Right lobe of liver (tissue), 6 donors: ENCODE data around the gene TSPAN5. TPM values are rescaled to one million over a fixed set of nuclear protein-coding genes. Genes with fewer than 3 reads are reported as not detected.

Experiments used
- ATAC-seq, 4 donors: fragments of 200-7000 bp; cut with Tn5 transposase; one replicate each; pipeline ENCODE4 v1.9.1; 2020; ENCODE audit warnings: mild to moderate bottlenecking in 4 of 4, moderate library complexity in 4 of 4
- DNase-seq, 3 donors: peaks; one replicate each; pipeline ENCODE4 v3.0.0-alpha.2; 2020
- H3K27ac ChIP-seq, 3 donors: fragments of 200-600 bp; one replicate each; pipeline ENCODE4 v1.8.0; 2022
- H3K27me3 ChIP-seq, 2 donors: fragments of 200-600 bp; one replicate each; pipeline ENCODE4 v1.8.0; 2022
- H3K36me3 ChIP-seq, 4 donors: fragments of 200-600 bp; sonication (generic) in 1 of 4; one replicate each; pipeline versions ENCODE4 v1.5.1 to v1.8.0; 2017 to 2022; ENCODE audit warnings: control low read depth in 1 of 4
- H3K4me1 ChIP-seq, 4 donors: fragments of 200-600 bp; sonication (generic) in 1 of 4; one replicate each; pipeline versions ENCODE4 v1.5.1 to v1.8.0; 2017 to 2022; ENCODE audit warnings: control low read depth in 1 of 4
- H3K4me3 ChIP-seq, 3 donors: fragments of 200-600 bp; one replicate each; pipeline ENCODE4 v1.8.0; 2022
- H3K9me3 ChIP-seq, 4 donors: fragments of 200-600 bp; sonication (generic) in 1 of 4; one replicate each; pipeline versions ENCODE4 v1.5.1 to v1.8.0; 2017 to 2022; ENCODE audit warnings: control low read depth in 1 of 4
- POLR2A ChIP-seq: fragments of 450-650 bp; IDR thresholded peaks from one replicate; pipeline ENCODE4 v1.6.1; 2017; ENCODE audit warnings: antibody characterized with exemption, mild to moderate bottlenecking
- WGBS: methylation state at CpG from one replicate; pipeline ENCODE4 v1.1.6; 2018; ENCODE audit warnings: low coverage, low lambda C conversion rate; ENCODE audit not compliant: insufficient coverage; ENCODE audit errors: missing lambda C conversion rate; 5-methylcytosine and 5-hydroxymethylcytosine counted together
- intact Hi-C, 2 donors: fragments of 100-400 bp; cut with DNase I; formaldehyde crosslinking; loops; one replicate each; pipeline versions ENCODE4 v1.11.2 to v1.14.1; 2022
- total RNA-seq, 6 experiments: library from RNA; depleted of rRNA in 2 of 6; stranded (reverse); fragments of >200 nt in 2 of 6; fragmentation: NEBNext Ultra II Directional in 3 of 6; extraction: Animal tissue kit (Norgen Biotek cat#: 25700) in 3 of 6; gene quantifications; one replicate each; pipeline versions ENCODE4 v1.1.0 to v1.2.4, GENCODE V29; 2016 to 2023
- TF ChIP-seq, protein P1 (sequence below), 4 donors: fragments of 200-600 bp in 3 of 4; fragments of 450-650 bp in 1 of 4; IDR thresholded peaks; one replicate each; pipeline versions ENCODE4 v1.5.1 to v1.8.0; 2016 to 2022; ENCODE audit warnings: antibody characterized with exemption in 4 of 4, mild to moderate bottlenecking in 2 of 4
- donor health status: DM: no; HTN: yes; CAD: no.
- donor health status: DM: no; HTN: no; CAD: no.
- donor health status: DM: no; HTN: no; CAD: no.
- donor health status: DM: no; HTN: yes; CAD: no.
- donor health status: DM: no; HTN: yes; CAD: no.

TSPAN5 gene
- total RNA-seq, 6 experiments from 2014 or later = 0.12 to 1.2 (median 0.50) TPM

DNA sequence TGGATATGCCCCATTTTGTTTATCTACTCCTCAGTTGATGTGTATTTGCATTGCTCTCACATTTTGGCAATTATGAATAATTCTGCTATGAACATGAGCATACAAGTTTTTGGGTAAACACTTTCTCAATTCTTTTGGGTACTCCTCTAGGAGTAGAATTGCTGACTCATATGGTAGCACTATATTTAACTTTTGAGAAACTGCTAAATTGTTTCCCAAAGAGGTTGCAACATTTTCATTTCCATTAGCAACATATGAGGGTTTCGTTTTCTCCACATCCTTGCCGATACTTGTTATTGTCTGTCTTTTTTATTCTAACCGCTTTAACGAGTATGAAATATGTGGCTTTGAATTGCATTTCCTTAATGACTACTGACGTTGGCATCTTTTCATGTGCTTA is 185.4 kb downstream of the TSPAN5 start:
- H3K27ac ChIP-seq = no peak overlapping the region
- no peaks in the 10 kb centered on the region for H3K36me3 ChIP-seq
- 70% methylated on average over 5 of the region's 5 CpGs for WGBS
- H3K4me1 ChIP-seq = no peaks in the 10 kb centered on the region
- no peaks in the 10 kb centered on the region for H3K9me3 ChIP-seq
- no peak overlapping the region for H3K4me3 ChIP-seq
- DNase-seq = no peak
- H3K27me3 ChIP-seq = no peaks in the 10 kb centered on the region
- TF ChIP-seq POLR2A = no peak
- TF ChIP-seq, protein P1, sequence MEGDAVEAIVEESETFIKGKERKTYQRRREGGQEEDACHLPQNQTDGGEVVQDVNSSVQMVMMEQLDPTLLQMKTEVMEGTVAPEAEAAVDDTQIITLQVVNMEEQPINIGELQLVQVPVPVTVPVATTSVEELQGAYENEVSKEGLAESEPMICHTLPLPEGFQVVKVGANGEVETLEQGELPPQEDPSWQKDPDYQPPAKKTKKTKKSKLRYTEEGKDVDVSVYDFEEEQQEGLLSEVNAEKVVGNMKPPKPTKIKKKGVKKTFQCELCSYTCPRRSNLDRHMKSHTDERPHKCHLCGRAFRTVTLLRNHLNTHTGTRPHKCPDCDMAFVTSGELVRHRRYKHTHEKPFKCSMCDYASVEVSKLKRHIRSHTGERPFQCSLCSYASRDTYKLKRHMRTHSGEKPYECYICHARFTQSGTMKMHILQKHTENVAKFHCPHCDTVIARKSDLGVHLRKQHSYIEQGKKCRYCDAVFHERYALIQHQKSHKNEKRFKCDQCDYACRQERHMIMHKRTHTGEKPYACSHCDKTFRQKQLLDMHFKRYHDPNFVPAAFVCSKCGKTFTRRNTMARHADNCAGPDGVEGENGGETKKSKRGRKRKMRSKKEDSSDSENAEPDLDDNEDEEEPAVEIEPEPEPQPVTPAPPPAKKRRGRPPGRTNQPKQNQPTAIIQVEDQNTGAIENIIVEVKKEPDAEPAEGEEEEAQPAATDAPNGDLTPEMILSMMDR (IDR thresholded peaks at IDR 0.05) = no peak
- ATAC-seq = no peak
- intact Hi-C loops = no loop called here

DNA sequence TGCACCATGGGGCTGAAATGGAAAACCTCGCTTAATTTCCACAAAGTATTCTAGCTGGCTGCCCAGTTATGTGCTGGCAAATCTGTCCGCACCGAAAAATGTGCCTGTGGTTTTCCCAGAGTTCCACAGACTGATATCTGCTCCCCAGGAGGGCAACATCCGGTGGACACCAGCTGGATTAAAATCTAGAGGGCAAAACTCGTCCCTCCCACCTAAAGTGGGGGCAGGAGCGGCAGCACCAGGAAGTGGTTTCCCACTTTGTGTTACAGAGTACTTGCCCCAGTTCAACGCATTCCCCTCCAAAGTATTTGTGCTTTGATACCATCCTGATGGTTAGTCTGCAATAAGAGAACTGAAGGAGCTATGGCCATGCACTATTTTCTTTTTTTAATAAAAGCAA is 187.6 kb downstream of the TSPAN5 start:
- Histone ChIP-seq H3K27me3 (no peaks in the 10 kb centered on the region), H3K9me3 (no peaks in the 10 kb centered on the region), H3K27ac (no peak overlapping the region), H3K36me3 (no peaks in the 10 kb centered on the region), H3K4me1 (no peaks in the 10 kb centered on the region), H3K4me3 (no peak overlapping the region)
- intact Hi-C loops = no loop called here
- WGBS = 57% methylated on average over 6 of the region's 7 CpGs
- no peak for TF ChIP-seq POLR2A
- TF ChIP-seq, protein P1 (IDR thresholded peaks at IDR 0.05) = no peak
- no peak for DNase-seq
- ATAC-seq = no peak

GRCh38 chr4:98470366-98470765 is 188.0 kb downstream of the TSPAN5 start:
- Histone ChIP-seq H3K27me3 (no peaks in the 10 kb centered on the region), H3K4me3 (no peak overlapping the region), H3K9me3 (no peaks in the 10 kb centered on the region), H3K27ac (no peak overlapping the region), H3K36me3 (no peaks in the 10 kb centered on the region), H3K4me1 (no peaks in the 10 kb centered on the region)
- DNase-seq (no peak), ATAC-seq (peak in 1 of 4 donors; percentile 33)
- intact Hi-C loops = no loop called here
- TF ChIP-seq, protein P1 (IDR thresholded peaks at IDR 0.05) = no peak
- no peak for TF ChIP-seq POLR2A
- 35% methylated on average over 3 of the region's 3 CpGs for WGBS

GRCh38 chr4:98469771-98470170 is 188.6 kb downstream of the TSPAN5 start:
- H3K27me3 ChIP-seq = no peaks in the 10 kb centered on the region
- intact Hi-C loops = no loop called here
- no peak for DNase-seq
- TF ChIP-seq, protein P1 (IDR thresholded peaks at IDR 0.05) = no peak
- TF ChIP-seq POLR2A = no peak
- H3K4me1 ChIP-seq = no peaks in the 10 kb centered on the region
- H3K36me3 ChIP-seq = no peaks in the 10 kb centered on the region
- WGBS = 63% methylated on average over 2 of the region's 2 CpGs
- no peaks in the 10 kb centered on the region for H3K9me3 ChIP-seq
- no peak overlapping the region for H3K27ac ChIP-seq
- no peak overlapping the region for H3K4me3 ChIP-seq
- ATAC-seq = no peak

DNA sequence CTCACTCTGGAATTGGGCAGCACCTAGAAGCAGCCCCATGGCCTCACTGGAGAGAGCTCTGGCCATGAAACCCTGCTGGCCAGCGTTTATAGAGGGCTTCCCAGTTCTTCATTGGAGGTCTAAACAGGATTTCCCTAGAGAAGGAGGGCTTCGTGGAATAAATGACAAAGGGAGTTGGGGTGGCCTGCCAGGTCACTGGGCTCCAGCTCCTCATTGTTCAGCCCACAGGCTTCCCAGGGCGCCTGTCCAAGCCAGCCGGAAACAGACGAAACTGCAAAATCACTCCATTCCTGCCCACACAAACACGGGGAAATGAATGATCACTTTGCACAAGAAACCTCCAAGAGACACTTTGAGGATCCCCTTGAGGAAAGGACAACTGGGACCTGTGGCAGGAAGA is 189.7 kb downstream of the TSPAN5 start:
- Histone ChIP-seq H3K27ac (no peak overlapping the region), H3K27me3 (no peaks in the 10 kb centered on the region), H3K9me3 (no peaks in the 10 kb centered on the region), H3K4me1 (no peaks in the 10 kb centered on the region), H3K36me3 (no peaks in the 10 kb centered on the region), H3K4me3 (no peak overlapping the region)
- 43% methylated on average over 6 of the region's 6 CpGs for WGBS
- intact Hi-C loops = no loop called here
- no peak for DNase-seq
- ATAC-seq = peak in 1 of 4 donors; percentile 29
- TF ChIP-seq, protein P1 (IDR thresholded peaks at IDR 0.05) = no peak
